Subcutaneous adipose tissue (tissue), 4 donors: ENCODE data around the gene PRR23A. TPM values are rescaled to one million over a fixed set of nuclear protein-coding genes. Genes with fewer than 3 reads are reported as not detected.

Experiments
- total RNA-seq, 4 donors: library from RNA; depleted of rRNA; stranded (reverse); fragments of >200 nt; gene quantifications; one replicate each; pipeline ENCODE4 v1.1.0, GENCODE V29; 2016
- TF ChIP-seq, protein P1 (sequence below): fragments of 450-650 bp; IDR thresholded peaks from one replicate; pipeline ENCODE4 v1.5.1; 2016; ENCODE audit warnings: low read depth, mild to moderate bottlenecking, control low read depth, antibody characterized with exemption, moderate library complexity

PRR23A gene
- total RNA-seq, 4 donors from 2014 or later, result not detected

DNA sequence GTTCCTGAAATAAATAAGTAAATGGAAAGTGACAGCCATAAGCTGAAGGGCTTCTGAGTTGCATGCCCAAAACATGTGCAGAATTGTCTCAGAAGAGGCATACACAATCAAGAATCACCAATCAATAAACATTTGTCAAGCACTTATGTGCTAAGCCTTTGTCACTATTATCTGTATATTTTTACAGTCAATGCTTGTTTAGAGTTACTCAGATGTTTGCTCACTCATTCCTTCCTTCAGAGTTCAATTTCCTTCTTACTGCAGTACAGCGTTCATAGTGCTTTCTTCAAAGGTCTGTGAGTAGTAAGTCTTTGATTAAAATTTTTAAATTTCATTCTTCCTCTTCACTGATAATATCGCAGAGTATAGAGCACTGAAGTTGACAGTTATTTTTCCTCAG, 41.8 kb downstream of the PRR23A start:
- TF ChIP-seq, protein P1, sequence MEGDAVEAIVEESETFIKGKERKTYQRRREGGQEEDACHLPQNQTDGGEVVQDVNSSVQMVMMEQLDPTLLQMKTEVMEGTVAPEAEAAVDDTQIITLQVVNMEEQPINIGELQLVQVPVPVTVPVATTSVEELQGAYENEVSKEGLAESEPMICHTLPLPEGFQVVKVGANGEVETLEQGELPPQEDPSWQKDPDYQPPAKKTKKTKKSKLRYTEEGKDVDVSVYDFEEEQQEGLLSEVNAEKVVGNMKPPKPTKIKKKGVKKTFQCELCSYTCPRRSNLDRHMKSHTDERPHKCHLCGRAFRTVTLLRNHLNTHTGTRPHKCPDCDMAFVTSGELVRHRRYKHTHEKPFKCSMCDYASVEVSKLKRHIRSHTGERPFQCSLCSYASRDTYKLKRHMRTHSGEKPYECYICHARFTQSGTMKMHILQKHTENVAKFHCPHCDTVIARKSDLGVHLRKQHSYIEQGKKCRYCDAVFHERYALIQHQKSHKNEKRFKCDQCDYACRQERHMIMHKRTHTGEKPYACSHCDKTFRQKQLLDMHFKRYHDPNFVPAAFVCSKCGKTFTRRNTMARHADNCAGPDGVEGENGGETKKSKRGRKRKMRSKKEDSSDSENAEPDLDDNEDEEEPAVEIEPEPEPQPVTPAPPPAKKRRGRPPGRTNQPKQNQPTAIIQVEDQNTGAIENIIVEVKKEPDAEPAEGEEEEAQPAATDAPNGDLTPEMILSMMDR, result no peak

DNA sequence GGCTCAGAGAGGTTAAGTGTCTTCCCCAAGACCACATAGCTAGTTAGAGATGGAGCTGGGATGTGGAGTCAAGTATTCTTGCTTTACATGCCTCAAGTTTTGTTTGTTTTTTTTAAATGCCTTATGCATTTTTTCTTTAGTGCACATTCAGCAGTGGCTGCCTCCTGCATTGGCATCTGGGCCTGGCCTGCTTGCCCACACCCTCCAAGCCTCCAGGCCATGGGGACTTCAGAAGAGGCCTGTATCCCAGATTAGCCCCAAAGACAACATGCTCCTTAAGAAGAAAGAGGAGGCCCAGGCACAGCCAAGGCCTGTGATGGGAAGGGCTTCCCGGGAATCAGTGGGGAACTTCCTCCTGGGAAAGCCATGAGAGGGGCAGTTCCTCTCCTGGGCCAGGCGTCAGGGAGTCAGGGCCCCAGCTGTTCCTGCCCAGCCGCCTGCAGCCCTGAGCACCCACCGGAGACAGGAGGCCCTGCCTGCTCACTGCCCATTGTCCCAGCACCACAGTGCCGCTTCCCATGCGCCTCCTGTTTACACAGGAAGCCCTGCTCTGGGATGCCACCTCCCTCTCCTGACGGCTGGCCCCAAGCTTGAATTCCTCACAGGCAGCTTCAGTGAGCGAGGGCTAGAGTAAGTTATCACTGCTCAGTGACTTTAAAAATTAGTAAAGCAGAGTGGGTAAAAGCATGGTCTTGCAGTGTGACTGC, 43.1 kb downstream of the PRR23A start:
- TF ChIP-seq, protein P1, result no peak

DNA sequence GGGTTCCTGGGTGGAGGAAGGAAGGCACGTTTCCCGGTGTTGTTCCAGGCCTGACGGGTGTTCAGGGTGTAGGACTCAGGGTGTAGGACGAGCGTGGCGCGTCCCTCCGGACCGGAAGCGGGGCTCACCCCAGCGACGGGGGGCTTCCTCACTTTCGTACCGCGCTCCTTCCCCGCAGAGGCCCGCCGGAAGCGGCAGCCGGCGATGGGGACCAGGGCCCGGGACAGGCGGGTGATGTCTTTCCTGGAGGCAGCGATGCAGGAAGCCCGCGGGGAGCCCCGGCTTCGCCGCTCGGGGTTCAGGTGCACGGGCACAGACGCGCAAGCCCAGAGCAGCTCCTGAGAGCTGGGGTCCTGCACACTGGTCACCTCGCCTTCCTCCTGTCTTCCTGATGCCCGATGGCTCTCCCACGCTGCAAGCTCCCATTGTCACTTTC, 45.6 kb downstream of the PRR23A start:
- TF ChIP-seq, protein P1, result no peak

Other genes starting within 250 kb of the PRR23A start
- 10 to 100 TPM; 36.6 to 44.0 (median 38.9) TPM for gene PIK3CB, start 171.3 kb downstream of the PRR23A start, total RNA-seq
- not detected for gene FOXL2, start 59.1 kb downstream of the PRR23A start, total RNA-seq
- gene FOXL2NB, start 59.1 kb downstream of the PRR23A start, total RNA-seq, result not detected
- gene PRR23B, start 14.7 kb upstream of the PRR23A start, total RNA-seq, result not detected
- gene PRR23C, start 38.6 kb upstream of the PRR23A start, total RNA-seq, result not detected